Upper lobe of left lung (tissue), 4 donors: ENCODE measurements around the gene ALKBH8.

Source experiments
- EP300 ChIP-seq, 4 donors: sonication (generic); formaldehyde crosslinking; IDR thresholded peaks; one replicate each; pipeline ENCODE4 v1.5.1; 2017; ENCODE audit warnings: antibody characterized with exemption in 4 of 4, control low read depth in 2 of 4
- TF ChIP-seq, protein P1 (sequence below), 6 experiments: fragments of 450-650 bp in 4 of 6; fragments of 200-600 bp in 2 of 6; sonication (generic) in 2 of 6; IDR thresholded peaks; one replicate each; pipeline ENCODE4 v1.5.1; 2016 to 2019; ENCODE audit warnings: antibody characterized with exemption in 6 of 6

DNA sequence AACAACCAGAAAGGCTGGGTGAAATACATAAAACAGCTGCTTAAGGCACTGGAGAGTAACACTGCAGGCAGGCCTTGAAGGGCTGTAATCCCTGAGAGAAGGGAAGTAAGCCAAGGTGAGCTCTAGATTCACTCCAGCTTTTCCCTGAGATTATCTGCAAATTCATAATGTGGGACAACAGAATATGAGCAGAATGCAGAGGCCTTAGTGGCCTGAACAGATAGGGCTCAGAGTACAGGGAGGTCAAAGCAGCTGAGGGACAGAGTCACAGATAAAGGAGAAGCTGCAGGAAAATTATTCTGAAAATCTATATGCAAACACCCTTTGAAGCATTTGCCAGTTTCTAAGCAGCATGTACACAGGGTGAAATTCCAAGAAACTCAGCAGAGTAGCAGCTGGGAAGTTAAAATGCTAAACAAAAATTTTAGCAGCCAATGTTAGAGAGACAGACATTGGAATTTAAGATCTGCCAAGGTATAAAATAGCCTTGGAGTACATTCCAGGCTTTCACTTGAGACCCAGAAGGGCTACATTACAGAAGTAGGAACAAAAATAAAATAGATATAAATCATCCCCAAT lies 59.8 kb downstream of the ALKBH8 start:
- TF ChIP-seq, protein P1, sequence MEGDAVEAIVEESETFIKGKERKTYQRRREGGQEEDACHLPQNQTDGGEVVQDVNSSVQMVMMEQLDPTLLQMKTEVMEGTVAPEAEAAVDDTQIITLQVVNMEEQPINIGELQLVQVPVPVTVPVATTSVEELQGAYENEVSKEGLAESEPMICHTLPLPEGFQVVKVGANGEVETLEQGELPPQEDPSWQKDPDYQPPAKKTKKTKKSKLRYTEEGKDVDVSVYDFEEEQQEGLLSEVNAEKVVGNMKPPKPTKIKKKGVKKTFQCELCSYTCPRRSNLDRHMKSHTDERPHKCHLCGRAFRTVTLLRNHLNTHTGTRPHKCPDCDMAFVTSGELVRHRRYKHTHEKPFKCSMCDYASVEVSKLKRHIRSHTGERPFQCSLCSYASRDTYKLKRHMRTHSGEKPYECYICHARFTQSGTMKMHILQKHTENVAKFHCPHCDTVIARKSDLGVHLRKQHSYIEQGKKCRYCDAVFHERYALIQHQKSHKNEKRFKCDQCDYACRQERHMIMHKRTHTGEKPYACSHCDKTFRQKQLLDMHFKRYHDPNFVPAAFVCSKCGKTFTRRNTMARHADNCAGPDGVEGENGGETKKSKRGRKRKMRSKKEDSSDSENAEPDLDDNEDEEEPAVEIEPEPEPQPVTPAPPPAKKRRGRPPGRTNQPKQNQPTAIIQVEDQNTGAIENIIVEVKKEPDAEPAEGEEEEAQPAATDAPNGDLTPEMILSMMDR (IDR thresholded peaks at IDR 0.05), result no peak
- TF ChIP-seq EP300 (IDR thresholded peaks at IDR 0.05), result no peak
